Caco-2 (cell line): ENCODE results near the gene GRIN1. TPM values are rescaled to one million over a fixed set of nuclear protein-coding genes. Genes with fewer than 3 reads are reported as not detected.

Experiments used
- BruUV-seq: library from RNA; stranded (reverse); fragments of 400-500 nt; replicated peaks from 2 replicates; lab custom pipeline; 2021; lab: Mats Ljungman, UMichigan
- CTCF ChIA-PET: fragments of 300-600 bp; sonication (Branson Sonifier 250); formaldehyde crosslinking; loops from one replicate; lab custom pipeline; 2022; ENCODE audit warnings: antibody characterized with exemption; lab: Charles Lee
- POLR2A ChIA-PET: fragments of 300-600 bp; sonication (Branson Sonifier 250); formaldehyde crosslinking; loops from one replicate; lab custom pipeline; 2022; ENCODE audit warnings: antibody characterized with exemption; lab: Charles Lee
- DNase-seq, 2 experiments: peaks; one replicate each; pipeline versions ENCODE4 v3.0.0 to v3.0.0-alpha.2; 2020 to 2022
- H3K27me3 ChIP-seq: replicated peaks from 2 replicates; pipeline ENCODE4 v1.6.0; 2011; ENCODE audit warnings: low read length; ENCODE audit not compliant: control insufficient read depth, insufficient read depth
- H3K36me3 ChIP-seq: 2 replicates; pipeline ENCODE4 v1.5.1; 2011; ENCODE audit warnings: low read length; ENCODE audit not compliant: control insufficient read depth, insufficient read depth
- H3K4me1 ChIP-seq: fragments of 250-450 bp; sonication (Bioruptor Pico); 2 replicates; pipeline ENCODE4 v1.5.1; 2020; ENCODE audit warnings: mild to moderate bottlenecking
- H3K4me3 ChIP-seq: 2 replicates; pipeline ENCODE4 v1.5.1; 2011; ENCODE audit warnings: low read depth, mild to moderate bottlenecking, control low read depth, low read length
- H3K9me3 ChIP-seq: fragments of 250-450 bp; sonication (Bioruptor Pico); 2 replicates; pipeline ENCODE4 v1.5.1; 2020; ENCODE audit warnings: mild to moderate bottlenecking, moderate library complexity
- H3K27ac Mint-ChIP-seq: one replicate; pipeline ENCODE4 v1.8.0; 2022; ENCODE audit warnings: mixed read lengths; ENCODE audit not compliant: unreplicated experiment
- H3K27me3 Mint-ChIP-seq: one replicate; pipeline ENCODE4 v1.8.0; 2022; ENCODE audit warnings: mixed read lengths; ENCODE audit not compliant: insufficient read depth, unreplicated experiment
- H3K36me3 Mint-ChIP-seq: one replicate; pipeline ENCODE4 v1.8.0; 2022; ENCODE audit warnings: mild to moderate bottlenecking, mixed read lengths; ENCODE audit not compliant: insufficient read depth, unreplicated experiment
- H3K4me1 Mint-ChIP-seq: one replicate; pipeline ENCODE4 v1.8.0; 2022; ENCODE audit warnings: low read depth, mixed read lengths; ENCODE audit not compliant: unreplicated experiment
- H3K4me3 Mint-ChIP-seq: one replicate; pipeline ENCODE4 v1.8.0; 2022; ENCODE audit warnings: mild to moderate bottlenecking, moderate library complexity, mixed read lengths; ENCODE audit not compliant: unreplicated experiment
- H3K9me3 Mint-ChIP-seq: one replicate; pipeline ENCODE4 v1.8.0; 2022; ENCODE audit warnings: mixed read lengths; ENCODE audit not compliant: unreplicated experiment
- CTCF ChIP-seq, 2 experiments: fragments of 200-600 bp in 1 of 2; IDR thresholded peaks; 1 replicate in 1 of 2; 2 replicates in 1 of 2; pipeline versions ENCODE4 v1.5.1 to v1.8.0; 2011 to 2022; ENCODE audit warnings: antibody characterized with exemption in 1 of 2, control low read depth in 1 of 2, inconsistent platforms in 1 of 2, low read depth in 1 of 2, low read length in 1 of 2, mild to moderate bottlenecking in 1 of 2, moderate library complexity in 1 of 2; ENCODE audit not compliant: insufficient read depth in 1 of 2, severe bottlenecking in 1 of 2, unreplicated experiment in 1 of 2
- intact Hi-C: fragments of 100-400 bp; cut with micrococcal nuclease; formaldehyde crosslinking; loops from one replicate; pipeline ENCODE4 v1.10.0; 2022; ENCODE audit not compliant: unreplicated experiment
- total RNA-seq: library from RNA; stranded (reverse); gene quantifications from 2 replicates; pipeline ENCODE4 v1.2.3, GENCODE V29; 2022

Gene GRIN1
- total RNA-seq, 1 experiment from 2014 or later = 3.7 TPM

DNA sequence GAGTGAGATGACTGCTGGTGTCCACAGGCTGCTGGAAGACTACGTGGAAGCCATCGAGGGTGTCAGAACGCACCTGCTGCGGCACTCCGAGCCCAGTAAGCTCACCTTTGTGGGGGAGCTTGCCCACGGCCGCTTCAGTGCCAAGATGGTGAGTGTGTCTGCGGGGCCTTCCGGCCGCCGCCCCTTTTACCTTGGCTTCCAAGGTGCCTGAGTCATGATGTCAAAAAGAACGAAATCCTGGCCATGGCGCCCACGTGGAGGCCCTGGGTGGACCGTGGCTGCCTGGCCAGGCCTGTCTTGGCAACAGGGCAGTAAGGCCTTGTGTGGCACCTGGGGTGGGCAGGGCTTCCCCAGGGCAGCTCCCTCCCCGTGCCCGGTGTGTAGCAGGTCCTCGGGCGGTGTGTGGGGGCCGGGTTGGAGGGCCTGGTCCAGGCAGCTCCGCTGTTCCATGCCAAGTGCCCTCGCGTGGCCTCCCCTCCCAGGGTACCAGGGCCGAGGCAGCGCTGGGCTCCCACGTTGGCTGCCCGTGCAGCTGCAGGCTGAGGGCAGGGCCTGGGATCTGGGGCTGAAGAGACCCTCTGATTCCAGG, 32.2 kb upstream of the GRIN1 start:
- Histone ChIP-seq H3K36me3 (peaks cover 20% of the 10 kb centered on the region), H3K9me3 (no peaks in the 10 kb centered on the region), H3K4me1 (no peaks in the 10 kb centered on the region), H3K4me3 (no peak overlapping the region), H3K27me3 (no peaks in the 10 kb centered on the region)
- ChIA-PET POLR2A (interaction anchor here (0.6 kb wide), 1 partner anchor 27 kb away, joined by 3 read pairs; no protein-coding TSS in a partner anchor), CTCF (no interaction called here)
- DNase-seq = no peak
- H3K9me3 Mint-ChIP-seq = no peaks in the 10 kb centered on the region
- no peaks in the 10 kb centered on the region for H3K27me3 Mint-ChIP-seq
- peaks cover 18% of the 10 kb centered on the region for H3K36me3 Mint-ChIP-seq
- no peak overlapping the region for H3K27ac Mint-ChIP-seq
- H3K4me1 Mint-ChIP-seq = no peaks in the 10 kb centered on the region
- H3K4me3 Mint-ChIP-seq = no peak overlapping the region
- TF ChIP-seq CTCF (IDR thresholded peaks at IDR 0.05; ENCODE audit: insufficient read depth in 1 of 2, low read depth in 1 of 2, low read length in 1 of 2, severe bottlenecking in 1 of 2, unreplicated experiment in 1 of 2) = no peak
- intact Hi-C loops = no loop called here
- no TSS peak for BruUV-seq

DNA sequence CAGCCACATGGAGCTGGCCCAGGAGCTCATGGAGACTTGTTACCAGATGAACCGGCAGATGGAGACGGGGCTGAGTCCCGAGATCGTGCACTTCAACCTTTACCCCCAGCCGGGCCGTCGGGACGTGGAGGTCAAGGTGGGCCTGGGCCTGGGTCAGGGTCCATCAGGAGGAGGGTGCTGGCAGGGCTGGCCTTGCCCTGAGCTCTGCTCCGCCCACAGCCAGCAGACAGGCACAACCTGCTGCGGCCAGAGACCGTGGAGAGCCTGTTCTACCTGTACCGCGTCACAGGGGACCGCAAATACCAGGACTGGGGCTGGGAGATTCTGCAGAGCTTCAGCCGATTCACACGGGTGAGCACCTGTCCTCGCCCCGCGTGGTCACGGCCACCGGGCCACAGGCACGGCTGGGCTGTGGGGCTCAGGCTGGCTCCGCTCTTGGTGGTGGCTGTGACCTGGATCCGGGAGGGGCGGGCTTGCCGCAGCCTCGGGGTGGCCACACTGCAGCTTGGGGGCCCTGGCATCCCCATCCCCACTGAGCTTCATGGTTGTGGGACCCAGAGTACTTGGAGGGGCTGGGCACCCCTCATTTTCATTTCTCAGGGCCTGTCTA, 31.5 kb upstream of the GRIN1 start:
- POLR2A ChIA-PET = interaction anchor here (0.6 kb wide), 1 partner anchor 26 kb away, joined by 3 read pairs; no protein-coding TSS in a partner anchor
- Histone ChIP-seq H3K4me1 (no peaks in the 10 kb centered on the region), H3K9me3 (no peaks in the 10 kb centered on the region), H3K36me3 (peaks cover 14% of the 10 kb centered on the region), H3K27me3 (no peaks in the 10 kb centered on the region), H3K4me3 (no peak overlapping the region)
- BruUV-seq = no TSS peak
- no peaks in the 10 kb centered on the region for H3K9me3 Mint-ChIP-seq
- no peak for DNase-seq
- no peaks in the 10 kb centered on the region for H3K4me1 Mint-ChIP-seq
- peaks cover 18% of the 10 kb centered on the region for H3K36me3 Mint-ChIP-seq
- no peak overlapping the region for H3K4me3 Mint-ChIP-seq
- H3K27me3 Mint-ChIP-seq = no peaks in the 10 kb centered on the region
- no peak overlapping the region for H3K27ac Mint-ChIP-seq
- CTCF ChIA-PET = no interaction called here
- TF ChIP-seq CTCF (IDR thresholded peaks at IDR 0.05; ENCODE audit: insufficient read depth in 1 of 2, low read depth in 1 of 2, low read length in 1 of 2, severe bottlenecking in 1 of 2, unreplicated experiment in 1 of 2) = no peak
- intact Hi-C loops = no loop called here

GRCh38 chr9:137107982-137108381, 31.0 kb upstream of the GRIN1 start:
- Histone ChIP-seq H3K4me1 (no peaks in the 10 kb centered on the region), H3K4me3 (no peak overlapping the region), H3K27me3 (no peaks in the 10 kb centered on the region), H3K36me3 (peaks cover 9% of the 10 kb centered on the region), H3K9me3 (no peaks in the 10 kb centered on the region)
- H3K27ac Mint-ChIP-seq = no peak overlapping the region
- peaks cover 18% of the 10 kb centered on the region for H3K36me3 Mint-ChIP-seq
- ChIA-PET POLR2A (no interaction called here), CTCF (interaction anchor here (0.6 to 1.7 kb wide), 3 partner anchors 21 to 131 kb away, joined by 4 to 6 read pairs (median 6); partner anchors contain the start of gene MAN1B1)
- BruUV-seq = no TSS peak
- no peaks in the 10 kb centered on the region for H3K9me3 Mint-ChIP-seq
- intact Hi-C loops = no loop called here
- H3K27me3 Mint-ChIP-seq = no peaks in the 10 kb centered on the region
- H3K4me1 Mint-ChIP-seq = no peaks in the 10 kb centered on the region
- DNase-seq = no peak
- H3K4me3 Mint-ChIP-seq = no peak overlapping the region
- TF ChIP-seq CTCF (IDR thresholded peaks at IDR 0.05; ENCODE audit: insufficient read depth in 1 of 2, low read depth in 1 of 2, low read length in 1 of 2, severe bottlenecking in 1 of 2, unreplicated experiment in 1 of 2) = no peak
